Measurements from ENCODE around the gene UNKL.

The UNKL gene

GRCh38 chr16:1375298-1375640 lies 39.2 kb downstream of the UNKL start:
- no peak overlapping the region for H3K27ac ChIP-seq
- no peak overlapping the region for H3K4me3 ChIP-seq
- intact Hi-C loops (cut with DNase I; ENCODE audit: low total_unique reads) = no loop called here
- H3K9me3 ChIP-seq = no peaks in the 10 kb centered on the region
- H3K27me3 ChIP-seq = no peaks in the 10 kb centered on the region
- peaks cover 0 to 53% (median 29%) of the 10 kb centered on the region in 3 donors for H3K36me3 ChIP-seq
- TF ChIP-seq CTCF (IDR thresholded peaks at IDR 0.05) = no peak
- no peak for DNase-seq
- peaks cover 8 to 28% (median 21%) of the 10 kb centered on the region in 4 donors for H3K4me1 ChIP-seq

- H3K9me3 ChIP-seq = no peaks in the 10 kb centered on the region
- no peak for TF ChIP-seq CTCF (IDR thresholded peaks at IDR 0.05)
- intact Hi-C loops (cut with DNase I; ENCODE audit: low total_unique reads) = no loop called here
- H3K36me3 ChIP-seq = peaks cover 0 to 59% (median 35%) of the 10 kb centered on the region in 3 donors
- DNase-seq = no peak
- no peaks in the 10 kb centered on the region for H3K27me3 ChIP-seq
- H3K4me1 ChIP-seq = peaks cover 8 to 23% (median 18%) of the 10 kb centered on the region in 4 donors
- no peak overlapping the region for H3K4me3 ChIP-seq
- H3K27ac ChIP-seq = no peak overlapping the region
Measured at GRCh38 chr16:1374418-1375297, 39.8 kb downstream of the UNKL start.

GRCh38 chr16:1372292-1372950 lies 42.1 kb downstream of the UNKL start:
- Histone ChIP-seq H3K4me1 (peaks cover 0 to 2% (median 0%) of the 10 kb centered on the region in 4 donors), H3K9me3 (no peaks in the 10 kb centered on the region), H3K36me3 (peaks cover 0 to 77% (median 47%) of the 10 kb centered on the region in 3 donors), H3K27ac (no peak overlapping the region), H3K27me3 (no peaks in the 10 kb centered on the region), H3K4me3 (no peak overlapping the region)
- no peak for TF ChIP-seq CTCF (IDR thresholded peaks at IDR 0.05)
- intact Hi-C loops (cut with DNase I; ENCODE audit: low total_unique reads) = no loop called here
- no peak for DNase-seq

GRCh38 chr16:1371054-1371978 lies 43.2 kb downstream of the UNKL start:
- H3K36me3 ChIP-seq = peaks cover 8 to 81% (median 57%) of the 10 kb centered on the region in 3 donors
- no peak for DNase-seq
- intact Hi-C loops (cut with DNase I; ENCODE audit: low total_unique reads) = no loop called here
- no peaks in the 10 kb centered on the region for H3K4me1 ChIP-seq
- TF ChIP-seq CTCF (IDR thresholded peaks at IDR 0.05) = no peak
- no peak overlapping the region for H3K27ac ChIP-seq
- no peaks in the 10 kb centered on the region for H3K27me3 ChIP-seq
- H3K4me3 ChIP-seq = no peak overlapping the region
- H3K9me3 ChIP-seq = no peaks in the 10 kb centered on the region

- DNase-seq = no peak
- no peak for TF ChIP-seq CTCF (IDR thresholded peaks at IDR 0.05)
Measured at GRCh38 chr16:1367486-1368174, 46.9 kb downstream of the UNKL start.

More at GRCh38 chr16:1367486-1368174, 46.9 kb downstream of the UNKL start:
- H3K27me3 ChIP-seq = no peaks in the 10 kb centered on the region
- no peak overlapping the region for H3K27ac ChIP-seq
- no peak overlapping the region for H3K4me3 ChIP-seq
- no peaks in the 10 kb centered on the region for H3K9me3 ChIP-seq
- intact Hi-C loops (cut with DNase I; ENCODE audit: low total_unique reads) = no loop called here
- H3K36me3 ChIP-seq = peaks cover 20 to 94% (median 72%) of the 10 kb centered on the region in 3 donors
- H3K4me1 ChIP-seq = no peaks in the 10 kb centered on the region
